ENCODE measurements around the gene SERPINA10.

DNA sequence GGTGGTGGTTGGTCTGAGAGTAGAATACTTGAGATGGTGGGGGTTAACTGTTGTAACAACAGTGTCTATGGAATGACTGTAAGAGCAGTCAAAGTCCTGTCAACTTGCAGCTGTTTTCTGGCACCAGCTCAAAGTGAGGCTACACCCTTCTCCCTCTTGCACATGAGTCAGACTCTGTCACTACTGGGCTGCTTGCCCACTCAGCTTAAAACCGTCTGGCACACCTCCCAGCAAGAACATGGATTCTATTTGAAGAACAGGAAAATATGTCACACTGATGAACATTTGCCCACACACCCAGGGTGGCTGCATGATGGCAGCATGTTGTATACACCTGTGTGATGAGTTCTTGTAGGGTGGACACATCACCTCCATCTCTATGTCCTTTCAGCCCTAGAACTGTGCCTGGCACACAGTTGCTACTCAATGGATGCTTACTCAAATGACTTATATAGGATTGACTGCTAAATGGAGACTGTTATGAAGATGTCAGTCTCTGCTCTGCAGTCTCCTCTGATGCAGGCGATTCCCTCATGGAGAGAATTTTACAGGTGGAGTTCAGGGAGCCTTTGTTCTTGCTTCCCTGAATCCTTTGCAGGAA lies 49.4 kb upstream of the SERPINA10 start:
- TF ChIP-seq ZNF384 (IDR thresholded peaks at IDR 0.05; ENCODE audit: borderline replicate concordance, low read depth, low read length) (no peak), NBN (IDR thresholded peaks at IDR 0.05) (no peak), JUNB (IDR thresholded peaks at IDR 0.05) (no peak), RAD21 (IDR thresholded peaks at IDR 0.05; ENCODE audit: insufficient read depth, low read depth, low read length) (no peak), SIN3A (IDR thresholded peaks at IDR 0.05; ENCODE audit: low read depth, low read length) (no peak)
- TF ChIP-seq, protein P1, sequence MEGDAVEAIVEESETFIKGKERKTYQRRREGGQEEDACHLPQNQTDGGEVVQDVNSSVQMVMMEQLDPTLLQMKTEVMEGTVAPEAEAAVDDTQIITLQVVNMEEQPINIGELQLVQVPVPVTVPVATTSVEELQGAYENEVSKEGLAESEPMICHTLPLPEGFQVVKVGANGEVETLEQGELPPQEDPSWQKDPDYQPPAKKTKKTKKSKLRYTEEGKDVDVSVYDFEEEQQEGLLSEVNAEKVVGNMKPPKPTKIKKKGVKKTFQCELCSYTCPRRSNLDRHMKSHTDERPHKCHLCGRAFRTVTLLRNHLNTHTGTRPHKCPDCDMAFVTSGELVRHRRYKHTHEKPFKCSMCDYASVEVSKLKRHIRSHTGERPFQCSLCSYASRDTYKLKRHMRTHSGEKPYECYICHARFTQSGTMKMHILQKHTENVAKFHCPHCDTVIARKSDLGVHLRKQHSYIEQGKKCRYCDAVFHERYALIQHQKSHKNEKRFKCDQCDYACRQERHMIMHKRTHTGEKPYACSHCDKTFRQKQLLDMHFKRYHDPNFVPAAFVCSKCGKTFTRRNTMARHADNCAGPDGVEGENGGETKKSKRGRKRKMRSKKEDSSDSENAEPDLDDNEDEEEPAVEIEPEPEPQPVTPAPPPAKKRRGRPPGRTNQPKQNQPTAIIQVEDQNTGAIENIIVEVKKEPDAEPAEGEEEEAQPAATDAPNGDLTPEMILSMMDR (IDR thresholded peaks at IDR 0.05 in 2 of 3, conservative IDR thresholded peaks at IDR 0.05 in 1 of 3; ENCODE audit: control insufficient read depth in 2 of 3, extremely low read depth in 1 of 3, insufficient read depth in 1 of 3, low read depth in 3 of 3, low read length in 3 of 3): no peak
- TF ChIP-seq, protein P2, sequence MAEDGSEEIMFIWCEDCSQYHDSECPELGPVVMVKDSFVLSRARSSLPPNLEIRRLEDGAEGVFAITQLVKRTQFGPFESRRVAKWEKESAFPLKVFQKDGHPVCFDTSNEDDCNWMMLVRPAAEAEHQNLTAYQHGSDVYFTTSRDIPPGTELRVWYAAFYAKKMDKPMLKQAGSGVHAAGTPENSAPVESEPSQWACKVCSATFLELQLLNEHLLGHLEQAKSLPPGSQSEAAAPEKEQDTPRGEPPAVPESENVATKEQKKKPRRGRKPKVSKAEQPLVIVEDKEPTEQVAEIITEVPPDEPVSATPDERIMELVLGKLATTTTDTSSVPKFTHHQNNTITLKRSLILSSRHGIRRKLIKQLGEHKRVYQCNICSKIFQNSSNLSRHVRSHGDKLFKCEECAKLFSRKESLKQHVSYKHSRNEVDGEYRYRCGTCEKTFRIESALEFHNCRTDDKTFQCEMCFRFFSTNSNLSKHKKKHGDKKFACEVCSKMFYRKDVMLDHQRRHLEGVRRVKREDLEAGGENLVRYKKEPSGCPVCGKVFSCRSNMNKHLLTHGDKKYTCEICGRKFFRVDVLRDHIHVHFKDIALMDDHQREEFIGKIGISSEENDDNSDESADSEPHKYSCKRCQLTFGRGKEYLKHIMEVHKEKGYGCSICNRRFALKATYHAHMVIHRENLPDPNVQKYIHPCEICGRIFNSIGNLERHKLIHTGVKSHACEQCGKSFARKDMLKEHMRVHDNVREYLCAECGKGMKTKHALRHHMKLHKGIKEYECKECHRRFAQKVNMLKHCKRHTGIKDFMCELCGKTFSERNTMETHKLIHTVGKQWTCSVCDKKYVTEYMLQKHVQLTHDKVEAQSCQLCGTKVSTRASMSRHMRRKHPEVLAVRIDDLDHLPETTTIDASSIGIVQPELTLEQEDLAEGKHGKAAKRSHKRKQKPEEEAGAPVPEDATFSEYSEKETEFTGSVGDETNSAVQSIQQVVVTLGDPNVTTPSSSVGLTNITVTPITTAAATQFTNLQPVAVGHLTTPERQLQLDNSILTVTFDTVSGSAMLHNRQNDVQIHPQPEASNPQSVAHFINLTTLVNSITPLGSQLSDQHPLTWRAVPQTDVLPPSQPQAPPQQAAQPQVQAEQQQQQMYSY (CRISPR knock-in tag; IDR thresholded peaks at IDR 0.05): no peak

Measured in GM12878 (cell line).